HT-29 (cell line): ENCODE measurements around the gene JAG2. TPM values are rescaled to one million over a fixed set of nuclear protein-coding genes. Genes with fewer than 3 reads are reported as not detected.

ENCODE experiments used
- DNase-seq: peaks from one replicate; pipeline ENCODE4 v3.0.0-alpha.2; 2015; ENCODE audit warnings: low spot score
- total RNA-seq: library from RNA; depleted of rRNA; stranded (reverse); fragments of >200 nt; shearing (Covaris generic); gene quantifications from 2 replicates; pipeline ENCODE4 v1.2.3, GENCODE V29; 2014; rRNA removed

JAG2 gene
- total RNA-seq, result 10.6 and 16.0 TPM in 2 replicates

DNA sequence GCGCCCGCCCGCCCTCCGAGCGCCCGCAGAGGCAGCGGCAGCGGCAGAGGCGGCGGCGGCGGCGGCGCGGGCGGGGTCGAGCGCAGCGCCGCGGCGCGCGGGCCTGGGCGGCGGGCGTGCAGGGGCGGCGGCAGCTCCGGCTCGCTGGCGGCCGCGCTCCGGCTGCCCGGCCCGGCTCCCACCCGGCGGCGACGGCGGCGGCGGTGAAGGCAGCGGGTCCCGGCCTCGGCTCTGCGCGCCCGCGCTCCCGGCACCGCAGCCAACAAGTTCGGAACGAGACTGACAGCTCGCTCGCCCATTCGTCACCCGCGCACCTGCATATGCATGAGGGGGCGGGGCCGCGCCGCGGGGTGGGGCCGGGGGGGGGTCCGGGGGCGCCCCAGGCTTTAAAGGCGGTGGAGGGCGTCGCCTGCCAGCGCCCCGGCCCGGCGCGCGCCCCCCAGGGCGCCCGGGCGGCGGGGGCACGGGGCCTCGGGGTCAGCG, at the start of gene JAG2:
JAG2 (minus strand) TSS at position 281 of the 483 bp plus-strand sequence. CDS start 356 bp downstream, outside the sequence.
- DNase-seq, result no peak

DNA sequence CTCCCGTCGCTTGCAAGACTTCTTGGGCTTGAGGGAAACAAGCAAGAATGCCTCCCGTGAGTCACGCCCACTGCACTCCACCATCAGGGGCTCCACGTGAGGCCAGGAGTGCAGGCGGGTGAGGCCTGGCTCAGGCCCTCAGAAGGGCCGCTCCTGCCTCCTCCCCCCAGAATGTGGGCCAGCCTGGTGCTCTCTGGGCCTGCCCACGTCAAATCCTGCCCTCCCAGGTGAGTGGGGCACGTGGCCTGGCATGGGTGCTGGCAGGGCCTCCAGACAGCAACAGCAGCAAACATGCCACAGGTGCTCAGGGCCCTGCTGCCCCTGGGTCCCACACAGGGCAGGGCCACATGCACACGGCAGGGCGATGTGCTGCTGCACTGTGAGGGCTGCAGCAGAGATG, 49.2 kb upstream of the JAG2 start:
- no peak for DNase-seq

DNA sequence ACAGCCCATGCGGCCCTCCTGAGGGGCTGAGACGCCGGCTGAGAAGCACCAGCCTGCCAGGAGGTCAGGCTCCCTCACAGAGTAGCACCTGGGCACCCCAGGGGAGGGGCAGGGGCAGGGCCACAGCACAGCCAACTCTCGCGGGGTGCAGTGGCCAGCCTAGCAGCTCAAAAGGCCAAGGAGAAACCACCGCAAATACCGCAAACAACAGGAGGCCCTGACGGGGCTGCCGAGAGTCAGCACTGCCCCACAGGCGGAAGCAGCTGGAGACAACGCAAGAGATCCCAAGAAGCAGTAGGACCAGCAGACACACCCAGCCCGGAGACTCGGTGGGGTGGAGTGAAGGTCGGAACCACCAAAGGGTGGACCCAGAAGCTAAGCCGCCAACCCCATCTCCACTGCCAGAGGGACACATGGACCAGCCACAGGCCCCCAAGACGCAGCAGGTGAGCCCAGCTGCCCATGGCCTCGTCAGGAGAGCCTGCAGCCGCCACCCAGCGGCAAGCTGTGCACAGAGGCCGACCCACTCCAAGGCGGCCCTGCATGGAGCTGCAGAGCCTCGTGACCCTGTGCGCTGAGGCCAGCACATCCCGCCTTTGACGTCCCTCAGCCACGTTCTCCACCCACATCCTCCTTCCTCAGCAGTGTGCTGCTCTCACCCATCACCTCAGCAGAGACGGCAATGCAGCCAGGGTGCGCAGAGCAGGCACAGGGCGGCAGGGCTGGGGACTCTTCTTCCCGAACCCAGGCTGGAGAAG, 48.1 kb upstream of the JAG2 start:
- DNase-seq, result no peak

DNA sequence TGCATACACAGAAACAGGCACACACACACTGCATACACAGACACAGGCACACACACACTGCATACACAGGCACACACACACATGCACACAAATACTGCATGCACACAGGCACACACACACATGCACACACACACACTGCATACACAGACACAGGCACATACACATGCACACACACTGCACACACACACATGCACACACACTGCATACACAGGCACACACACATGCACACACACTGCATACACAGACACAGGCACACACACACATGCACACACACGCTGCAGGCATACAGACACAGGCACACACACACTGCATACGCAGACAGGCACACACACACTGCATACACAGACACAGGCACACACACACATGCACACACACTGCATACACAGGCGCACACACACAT, 47.0 kb upstream of the JAG2 start:
- DNase-seq, result no peak

DNA sequence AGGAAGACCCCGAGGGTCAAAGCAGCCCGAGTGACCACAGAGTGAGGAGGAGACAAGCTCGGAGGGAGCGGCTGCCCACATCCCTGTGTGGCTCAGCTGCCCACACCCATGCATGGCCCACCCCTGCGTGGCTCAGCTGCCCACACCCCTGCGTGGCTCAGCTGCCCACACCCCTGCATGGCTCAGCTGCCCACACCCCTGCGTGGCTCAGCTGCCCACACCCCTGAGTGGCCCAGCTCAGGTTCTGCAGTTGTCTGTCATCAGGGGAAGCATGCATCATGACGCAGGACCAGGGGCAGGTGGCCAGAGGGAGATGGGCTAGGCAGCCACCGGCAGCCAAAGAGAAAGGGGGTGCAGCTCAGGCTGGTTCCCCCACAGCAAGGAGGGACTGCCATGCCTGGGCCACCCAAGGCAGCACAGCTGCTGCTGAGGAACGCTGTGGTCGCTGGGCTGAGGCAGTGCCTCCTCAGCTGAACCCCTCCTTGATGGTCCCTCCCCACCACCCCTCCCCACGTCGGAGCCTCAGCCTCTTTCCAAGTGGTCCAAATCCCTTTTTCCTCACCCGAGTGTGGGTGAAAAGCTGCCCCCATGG, 45.8 kb upstream of the JAG2 start:
- DNase-seq, result no peak

DNA sequence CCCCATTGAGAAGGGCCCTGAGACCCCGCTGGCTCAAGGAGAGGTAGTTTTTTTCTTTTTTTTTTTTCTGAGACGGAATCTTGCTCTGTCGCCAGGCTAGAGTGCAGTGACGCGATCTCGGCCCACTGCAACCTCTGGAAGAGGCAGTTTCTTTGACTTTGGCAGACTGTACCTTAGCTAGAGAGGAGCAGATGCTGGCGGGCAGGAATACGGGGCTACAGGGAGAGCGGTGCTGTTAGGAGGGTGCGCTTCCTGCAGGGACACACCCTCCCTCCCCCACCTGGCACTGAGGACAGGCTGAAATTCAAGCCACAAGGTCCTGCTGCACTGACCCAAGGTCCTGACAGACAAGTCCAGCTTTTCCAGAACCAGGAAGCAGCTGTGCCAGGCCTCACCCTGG, 44.8 kb upstream of the JAG2 start:
- no peak for DNase-seq

DNA sequence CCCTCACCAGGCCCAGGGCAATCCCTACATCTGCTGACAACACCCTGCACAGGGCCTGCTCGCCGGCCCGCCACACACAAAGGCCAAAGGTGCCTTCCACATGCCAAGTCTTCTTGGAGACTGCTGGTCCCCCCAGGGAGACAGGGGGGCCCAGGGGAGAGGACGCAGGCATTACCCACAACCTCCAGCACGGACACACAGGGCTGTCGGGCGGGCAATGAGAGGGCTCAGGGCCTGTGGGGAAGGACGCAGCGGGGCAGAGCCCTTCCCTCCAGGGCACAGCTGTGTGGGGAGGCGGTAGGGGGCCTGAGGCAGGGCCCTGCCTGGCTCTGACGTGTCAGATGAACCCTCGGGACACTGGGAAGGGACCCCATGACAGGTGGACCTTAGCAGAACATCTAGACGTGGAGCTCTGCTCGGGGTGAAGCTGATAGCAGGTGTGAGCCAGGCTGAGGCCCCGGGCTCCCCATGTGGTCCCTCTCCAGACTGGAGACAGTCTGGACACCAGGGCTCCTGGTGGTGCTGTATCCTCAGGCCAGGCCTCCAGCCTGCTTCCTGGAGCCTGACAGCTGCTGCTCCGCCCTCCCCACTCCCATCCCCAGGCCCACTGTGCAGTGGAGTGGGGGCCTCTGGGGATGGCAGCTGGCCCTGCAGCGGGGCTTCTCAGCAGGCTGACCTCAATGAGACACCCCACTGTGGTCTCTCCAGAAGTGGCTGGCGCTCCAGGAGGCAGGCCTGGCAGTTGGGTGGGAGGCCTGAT, 44.1 kb upstream of the JAG2 start:
- no peak for DNase-seq

DNA sequence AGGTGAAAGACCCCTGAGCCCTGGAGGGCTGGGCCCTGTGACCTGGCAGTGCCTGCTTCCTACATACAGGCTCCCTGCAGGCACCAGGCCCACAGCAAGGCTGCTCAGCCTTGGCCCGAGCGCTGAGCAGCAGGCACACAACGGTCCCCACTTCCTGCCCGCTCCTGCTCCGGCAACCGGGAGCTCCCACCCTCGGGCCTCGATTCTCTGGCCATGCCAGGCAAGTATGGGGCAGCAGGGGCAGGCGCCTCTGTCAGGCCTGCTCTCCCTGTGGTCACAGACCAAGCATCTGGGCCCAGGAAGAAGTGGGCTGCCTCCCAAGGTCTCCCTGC, 43.1 kb upstream of the JAG2 start:
- no peak for DNase-seq

DNA sequence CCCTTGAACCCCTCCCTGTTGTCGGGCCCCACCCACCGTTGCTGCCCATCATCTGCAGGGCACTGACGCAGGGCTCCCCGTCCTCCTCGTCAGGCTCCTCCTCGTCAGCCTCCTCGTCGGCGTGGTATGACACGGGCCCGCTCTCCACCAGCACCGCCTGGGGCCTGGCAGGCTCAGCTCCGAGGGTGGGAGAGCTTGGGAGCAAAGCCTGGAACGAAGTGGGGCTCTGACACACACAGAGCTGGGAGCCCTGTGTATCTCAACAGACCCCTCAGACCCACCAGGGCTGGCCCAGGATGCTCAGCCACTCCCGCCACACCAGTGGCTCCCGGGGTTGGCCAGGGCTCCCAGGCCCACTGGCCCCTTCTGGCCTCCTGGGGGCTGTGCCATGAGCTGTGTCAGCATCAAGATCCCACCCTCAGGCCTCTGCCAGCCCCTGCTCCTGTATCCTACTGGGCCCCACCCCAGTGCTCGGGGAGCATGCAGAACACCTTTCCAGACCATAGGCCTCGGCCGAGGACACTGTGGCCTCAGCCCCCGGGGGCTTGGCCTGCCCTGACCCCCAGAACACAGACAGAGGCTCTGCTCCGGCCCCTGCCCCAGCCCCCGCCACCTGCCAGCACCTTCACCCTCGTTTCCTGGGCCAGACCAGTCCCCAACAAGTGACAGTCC, 42.6 kb upstream of the JAG2 start:
- no peak for DNase-seq

DNA sequence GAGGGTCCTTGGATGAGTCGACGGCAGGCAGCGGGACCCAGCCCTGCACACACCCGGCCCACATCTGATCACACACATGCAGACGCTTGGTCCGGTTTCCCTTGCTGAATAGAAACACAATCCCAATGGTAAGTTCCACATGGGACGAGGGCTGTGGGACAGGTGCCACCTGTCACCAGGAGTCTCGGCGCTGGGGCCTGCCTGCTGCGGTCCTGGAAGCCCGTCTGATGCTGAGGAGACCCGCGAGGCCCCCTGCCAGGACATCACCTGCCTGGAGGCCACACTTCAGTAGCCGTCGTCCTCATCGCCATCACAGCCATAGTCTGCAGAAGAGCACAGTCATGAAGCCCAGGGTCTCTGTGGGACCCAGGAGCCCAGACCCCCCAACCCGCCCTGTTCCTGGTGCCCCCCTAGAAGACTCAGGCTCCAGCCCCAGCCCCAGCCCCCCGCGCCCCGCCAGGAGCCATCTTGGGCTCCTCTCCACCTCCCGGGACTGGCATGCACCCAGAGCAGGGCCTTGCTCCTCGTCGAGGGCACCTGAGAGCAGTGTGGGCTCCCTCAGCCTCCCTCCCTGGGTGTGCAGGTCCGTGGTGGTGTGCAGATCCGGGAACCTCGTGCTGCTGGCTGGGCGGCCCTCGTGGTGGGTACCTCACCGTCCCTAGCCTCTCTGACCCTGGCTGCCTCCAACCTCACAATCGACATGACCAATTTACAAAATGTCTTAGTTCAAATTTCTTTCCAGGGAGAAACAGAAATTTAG, 41.9 kb upstream of the JAG2 start:
- no peak for DNase-seq

DNA sequence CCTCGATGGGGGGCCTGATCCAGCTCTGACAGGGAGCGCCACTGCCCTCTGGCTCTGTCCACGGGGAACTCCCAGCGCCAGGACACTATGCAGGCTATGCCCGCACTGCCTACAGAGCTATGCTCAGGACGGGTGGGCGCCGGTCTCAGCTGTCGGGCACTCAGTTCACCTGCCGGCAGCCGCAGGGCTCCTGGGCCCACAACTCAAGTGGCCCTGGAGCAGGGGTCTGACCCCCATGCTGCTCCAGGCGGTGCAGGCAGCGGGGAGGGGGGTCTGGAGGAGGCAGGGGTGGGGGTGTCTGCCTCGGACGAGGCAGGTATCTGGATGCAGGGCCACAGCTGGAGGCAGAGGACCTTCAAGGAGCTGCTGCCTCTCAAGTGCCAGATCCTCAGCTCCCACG, 41.1 kb upstream of the JAG2 start:
- no peak for DNase-seq

DNA sequence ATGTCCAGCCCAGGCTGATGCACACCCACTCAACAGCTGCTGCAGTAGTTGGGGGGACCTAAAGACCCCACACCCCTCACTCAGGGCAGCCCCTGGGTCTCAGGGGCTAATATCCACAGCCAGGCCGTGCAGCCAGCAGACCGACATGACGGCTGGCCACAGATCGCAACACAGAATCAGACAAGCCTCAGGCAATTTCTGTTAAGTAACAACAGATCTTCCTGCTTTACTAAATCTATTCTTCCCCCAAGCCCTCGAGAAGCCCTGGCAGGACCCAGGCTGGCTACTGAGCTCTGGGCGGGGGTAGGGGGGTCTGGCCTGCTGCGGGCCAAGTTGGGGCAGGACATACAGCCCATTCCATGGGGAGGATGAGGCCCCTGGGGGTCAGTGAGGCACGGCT, 40.5 kb upstream of the JAG2 start:
- DNase-seq, result no peak

DNA sequence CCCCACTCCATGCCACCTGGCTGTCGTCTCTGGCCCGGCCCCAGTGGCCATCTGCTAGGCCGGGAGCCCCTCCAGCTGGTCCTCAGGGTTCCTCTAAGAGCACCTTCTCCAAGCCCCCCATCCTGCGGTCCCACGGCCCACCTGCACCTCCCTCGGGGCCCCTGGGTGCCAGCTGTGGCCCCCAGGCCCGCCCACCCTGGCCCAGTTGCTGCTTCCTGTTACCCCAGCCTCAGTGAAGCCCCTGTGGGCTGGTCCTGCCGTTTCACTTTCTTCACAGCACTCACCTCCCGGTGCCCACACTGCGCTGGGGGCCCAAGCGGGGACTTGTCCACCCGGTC, 40.1 kb upstream of the JAG2 start:
- no peak for DNase-seq

DNA sequence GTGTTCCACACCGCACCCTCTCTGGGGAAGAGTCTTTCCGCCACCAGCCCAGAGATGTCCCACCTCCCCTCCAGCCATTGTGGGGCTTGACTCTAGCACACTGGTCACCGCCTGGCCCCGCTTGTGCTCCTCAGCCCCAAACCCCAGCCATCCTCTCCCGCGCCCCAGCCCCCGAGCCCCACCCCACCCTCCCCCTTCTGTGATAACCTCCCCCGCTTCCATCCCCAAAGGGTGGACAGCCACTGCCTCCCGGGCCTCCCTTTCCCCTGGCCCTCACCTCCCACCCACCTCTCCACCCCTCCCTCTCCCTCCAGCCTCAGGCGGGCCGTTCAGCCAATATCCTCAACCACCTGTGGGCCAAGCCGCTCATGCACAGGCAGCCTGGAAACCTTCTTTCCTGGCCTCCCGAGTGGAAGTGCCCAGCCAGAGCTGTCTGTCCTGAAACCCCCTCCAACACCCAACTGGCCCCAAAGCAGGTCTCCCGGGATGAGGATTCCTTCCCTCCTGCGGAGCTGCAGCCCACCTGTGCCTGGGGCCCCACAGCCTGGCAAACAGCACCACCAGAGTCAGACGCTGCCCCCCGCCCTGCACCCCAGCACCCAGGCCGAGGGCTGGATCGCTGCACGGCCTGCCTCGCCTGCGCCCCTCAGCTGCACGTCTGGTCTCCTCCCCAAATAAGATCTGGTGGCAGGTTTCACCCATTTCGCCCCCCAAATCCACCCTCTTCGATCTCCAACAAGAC, 39.6 kb upstream of the JAG2 start:
- DNase-seq, result no peak

DNA sequence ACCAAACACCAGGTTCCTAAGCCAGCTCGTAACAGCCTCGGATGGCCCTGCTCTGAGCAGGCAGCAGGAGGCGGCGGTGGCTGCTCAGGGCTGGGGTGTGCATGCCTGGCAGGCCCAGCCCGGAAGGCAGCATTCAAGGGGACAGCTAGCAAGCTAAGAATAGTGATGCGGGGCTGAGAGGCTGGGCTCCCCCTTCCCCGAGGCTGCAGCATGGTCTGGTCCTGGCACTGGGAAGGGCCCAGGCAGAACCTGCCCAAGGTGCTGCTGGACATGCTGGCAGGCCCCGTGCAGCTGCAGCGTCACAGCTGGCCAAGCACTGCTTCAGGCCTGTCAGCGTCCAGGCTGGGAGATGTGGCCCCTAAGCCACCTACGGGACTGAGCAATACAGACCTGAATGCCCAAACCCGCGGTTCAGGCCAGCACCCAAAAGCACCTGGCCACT, 38.9 kb upstream of the JAG2 start:
- DNase-seq, result no peak

DNA sequence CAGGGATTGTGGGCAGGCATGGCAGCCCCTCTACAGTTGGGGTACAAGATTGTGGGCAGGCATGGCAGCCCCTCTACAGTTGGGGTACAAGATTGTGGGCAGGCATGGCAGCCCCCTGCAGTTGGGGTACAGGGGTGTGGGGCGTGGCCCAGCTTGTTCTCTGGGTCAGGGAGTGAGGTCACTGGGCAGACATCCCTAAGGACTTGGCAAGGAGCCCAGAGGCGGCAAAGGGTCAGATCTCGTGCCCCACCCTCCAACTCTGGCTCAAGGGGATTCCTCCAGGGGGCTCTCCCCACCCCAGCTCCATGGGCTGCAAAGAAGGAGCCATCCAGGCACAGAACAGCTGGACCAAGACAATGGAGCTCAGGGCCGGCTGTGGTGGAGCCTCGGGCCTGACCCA, 38.3 kb upstream of the JAG2 start:
- no peak for DNase-seq

DNA sequence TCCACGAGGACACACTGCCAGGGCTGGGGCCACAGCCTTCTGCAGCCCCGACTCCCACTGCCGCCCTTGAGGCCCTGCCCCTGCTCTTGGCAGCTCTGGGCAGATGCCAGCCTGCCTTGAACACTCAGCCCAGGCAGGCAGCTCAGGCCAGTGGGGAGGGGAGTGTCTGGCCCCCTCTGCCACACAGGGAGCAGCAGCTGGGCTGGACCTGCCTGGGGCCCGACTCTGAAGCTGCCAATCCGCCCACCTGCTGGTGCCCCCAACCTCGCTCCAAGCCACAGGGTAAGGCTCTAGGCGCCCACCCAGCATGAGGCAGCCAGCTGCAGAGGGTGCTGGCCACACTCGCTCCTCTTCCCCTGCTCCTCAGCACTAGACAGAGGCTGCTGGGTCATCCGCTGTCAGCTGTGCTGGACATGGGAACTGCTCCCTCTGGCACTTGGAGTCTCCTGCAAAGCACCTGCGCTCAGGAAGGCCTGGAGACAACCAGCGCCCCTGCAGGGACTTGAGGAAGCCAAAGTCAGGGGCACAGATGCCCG, 37.2 kb upstream of the JAG2 start:
- no peak for DNase-seq

DNA sequence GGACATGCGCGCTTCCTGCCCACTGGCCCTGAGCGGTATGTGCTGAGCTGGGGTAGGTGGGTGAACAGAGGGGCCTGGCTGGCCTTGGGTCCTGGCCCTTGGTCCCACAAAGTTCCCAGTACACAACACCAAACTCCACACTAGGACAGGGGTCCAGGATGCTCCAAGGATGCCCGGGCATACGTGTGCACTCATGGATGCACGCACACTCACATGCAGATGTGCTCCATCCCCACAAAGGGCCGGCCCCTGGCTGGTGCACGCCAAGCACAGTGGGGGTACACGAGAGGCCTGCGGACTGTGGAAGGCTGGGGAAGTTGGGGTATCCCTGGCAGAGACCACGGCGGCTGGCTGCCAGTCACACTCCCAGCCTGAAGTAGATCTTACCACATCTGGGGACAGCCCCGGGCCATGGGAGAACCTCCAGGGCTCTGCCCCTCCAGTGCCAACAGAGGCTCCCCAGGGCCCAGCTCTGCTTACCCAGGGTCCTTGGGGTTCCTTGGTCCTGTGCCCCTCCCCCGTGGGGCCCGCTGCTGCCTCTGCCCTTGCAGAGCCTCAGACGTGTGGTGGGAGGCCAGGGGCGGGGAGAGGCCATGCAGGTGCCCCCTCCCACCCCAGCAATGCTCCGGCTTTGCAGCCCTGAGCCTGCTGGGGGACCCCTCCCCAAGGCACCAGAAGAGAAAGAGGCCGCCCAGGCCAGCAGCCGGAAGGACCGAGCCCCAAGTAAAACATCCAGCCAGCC, 36.5 kb upstream of the JAG2 start:
- DNase-seq, result no peak

DNA sequence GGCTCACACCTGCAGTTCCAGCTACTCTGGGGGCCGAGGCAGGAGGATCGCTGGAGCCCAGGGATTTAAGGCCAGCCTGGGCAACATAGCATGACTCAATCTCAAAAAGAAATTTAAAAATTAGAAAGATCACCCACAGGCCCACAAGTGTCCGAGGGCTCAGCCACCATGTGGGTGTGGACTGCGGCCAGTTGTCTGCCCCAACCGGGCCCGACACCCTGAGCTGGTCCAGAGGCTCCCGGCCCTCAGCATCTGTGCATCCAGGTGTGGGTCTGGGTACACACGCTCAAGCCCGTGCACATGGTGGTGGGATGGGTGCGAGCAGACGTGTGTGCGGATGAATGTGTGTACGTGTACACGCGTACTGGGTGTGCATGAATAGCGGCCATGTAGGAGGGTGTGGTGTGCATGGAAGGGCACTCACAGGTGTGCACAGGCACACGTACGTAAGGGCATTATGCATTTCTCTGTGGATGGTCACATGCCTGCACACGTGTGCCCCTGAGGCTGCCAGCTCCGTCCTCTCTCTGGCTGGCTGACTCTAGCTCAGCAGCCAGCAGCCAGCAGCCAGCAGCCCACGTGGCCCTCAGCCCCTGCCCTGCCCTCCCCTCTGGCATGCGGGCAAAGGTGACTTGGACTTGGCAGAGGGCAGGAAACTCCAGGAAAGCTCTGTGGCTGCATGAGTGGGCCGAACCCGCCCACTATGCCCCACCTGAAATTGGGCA, 35.8 kb upstream of the JAG2 start:
- DNase-seq, result peak; percentile 76
